DMS153 treated with DMSO at 0.1 percent for 48 hours (cell line): Measurements from ENCODE around the gene MFRP.

Experiments
- DNase-seq: peaks from one replicate; lab custom pipeline; 2025; ENCODE audit not compliant: unreplicated experiment; lab: John Stamatoyannopoulos, UW

The MFRP gene

DNA sequence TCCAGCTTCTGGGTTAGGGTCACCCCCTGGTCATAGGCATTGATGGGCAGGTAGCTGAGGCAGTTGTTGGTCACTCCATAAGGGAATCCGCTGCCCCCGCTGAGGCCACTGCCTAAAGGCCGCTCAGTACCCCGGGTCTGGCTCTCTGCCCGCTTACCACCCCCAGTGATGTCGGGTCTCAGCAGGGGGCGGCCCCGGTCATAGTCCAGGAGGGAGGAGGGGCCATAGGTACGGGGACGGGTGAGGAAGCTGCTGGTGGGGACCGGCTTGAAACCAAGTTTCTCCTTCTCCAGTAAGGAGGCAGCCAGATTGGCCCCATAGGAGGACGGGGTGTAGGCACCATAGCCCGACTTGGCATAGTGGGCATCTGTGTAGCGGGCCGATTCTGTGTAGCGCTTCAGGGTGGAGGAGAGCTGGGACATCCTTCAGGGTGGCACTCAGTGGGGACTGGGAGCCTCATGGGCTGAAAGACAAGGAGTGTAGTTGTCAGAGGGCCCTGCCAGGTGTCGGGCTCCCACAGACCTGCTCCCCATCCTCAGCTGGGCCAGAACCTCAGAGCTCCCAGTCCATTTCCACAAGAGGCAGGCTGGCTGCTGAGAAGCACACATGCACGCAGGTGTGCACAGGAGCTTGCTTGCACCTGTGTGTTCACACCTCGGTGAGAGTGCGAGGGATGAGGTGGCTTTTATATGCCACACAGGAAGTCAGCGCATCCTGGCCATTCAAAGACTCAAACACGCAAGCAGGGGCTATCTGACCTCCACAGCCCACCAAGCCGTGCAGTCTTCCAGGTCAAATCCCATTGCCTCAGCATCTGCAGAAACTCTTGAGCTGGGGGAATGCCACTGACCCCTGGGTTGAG lies 26.8 kb upstream of the MFRP start:
- DNase-seq: no peak

- DNase-seq: no peak
Measured at GRCh38 chr11:119372260-119373058, 26.0 kb upstream of the MFRP start.

DNA sequence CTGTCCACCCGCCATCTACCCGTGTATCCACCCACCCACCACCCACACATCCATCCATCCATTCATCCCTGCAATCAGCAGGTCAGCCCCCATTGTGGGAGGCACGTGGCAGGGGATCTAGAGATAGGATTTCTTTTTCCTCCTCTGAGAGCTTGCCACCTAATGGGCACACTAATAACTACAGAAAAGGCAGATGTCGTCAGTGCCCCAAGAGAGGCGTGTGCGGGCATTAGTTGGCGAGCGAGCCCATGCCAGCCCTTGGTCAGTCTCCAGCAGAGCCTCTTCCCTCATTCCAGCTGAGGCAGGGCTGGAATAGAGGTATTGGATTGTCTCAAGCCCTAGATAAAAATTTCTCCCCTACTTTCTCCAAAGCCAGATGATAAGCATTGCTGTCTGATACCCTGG lies 25.3 kb upstream of the MFRP start:
- no peak for DNase-seq

GRCh38 chr11:119371067-119371601 lies 24.6 kb upstream of the MFRP start:
- no peak for DNase-seq

DNA sequence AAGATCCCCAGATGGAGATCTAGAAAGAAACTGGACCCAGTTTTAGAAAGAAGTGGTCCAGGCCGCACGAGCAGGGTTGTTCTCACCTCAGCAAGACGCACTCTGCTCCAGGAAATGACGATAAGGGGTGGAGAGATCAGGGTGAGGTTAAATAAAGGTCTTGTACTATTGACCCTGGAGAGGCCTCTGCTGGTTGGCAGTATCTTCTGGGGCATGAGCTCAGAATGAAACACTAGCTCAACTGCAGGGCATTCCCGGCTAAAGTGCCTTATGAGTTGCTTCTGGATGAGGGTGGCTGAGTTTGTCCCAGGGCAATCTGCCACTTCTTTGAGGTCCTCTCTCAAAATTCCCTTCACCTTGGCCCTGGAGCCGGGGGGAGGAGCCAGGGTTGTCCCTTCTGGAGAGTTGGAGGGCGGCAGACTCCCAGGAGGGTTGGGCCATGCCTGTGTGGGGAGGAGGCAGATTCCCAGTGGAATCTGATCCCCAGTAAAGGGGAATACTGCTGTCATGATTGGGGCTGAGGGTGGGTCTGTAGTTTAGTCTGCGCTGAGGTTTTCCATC lies 24.1 kb upstream of the MFRP start:
- DNase-seq: no peak

GRCh38 chr11:119369132-119369925 lies 22.8 kb upstream of the MFRP start:
- no peak for DNase-seq

GRCh38 chr11:119368121-119369034 lies 21.9 kb upstream of the MFRP start:
- DNase-seq: no peak

DNA sequence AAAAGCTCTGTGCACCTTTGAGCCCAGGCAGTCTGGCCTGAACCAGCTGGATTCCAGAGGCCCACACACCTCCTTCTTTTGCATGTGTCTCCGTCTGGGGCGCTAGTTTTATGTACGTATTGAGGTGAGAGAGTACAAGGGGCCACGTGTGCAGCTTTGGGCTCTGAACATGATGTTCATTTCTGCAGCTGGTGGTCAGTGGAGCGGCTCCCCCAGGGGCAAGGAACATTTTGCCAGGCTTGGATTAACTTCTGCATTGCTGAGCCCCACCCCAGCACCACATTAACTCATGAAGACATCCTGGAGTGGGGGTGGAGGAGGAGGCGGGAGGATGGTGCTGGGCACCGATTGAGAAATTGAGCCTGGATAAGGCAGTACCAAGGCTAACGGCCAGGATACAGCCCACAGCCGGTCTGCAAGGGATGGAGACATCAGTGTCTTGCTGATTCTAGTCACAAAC lies 21.2 kb upstream of the MFRP start:
- no peak for DNase-seq

DNA sequence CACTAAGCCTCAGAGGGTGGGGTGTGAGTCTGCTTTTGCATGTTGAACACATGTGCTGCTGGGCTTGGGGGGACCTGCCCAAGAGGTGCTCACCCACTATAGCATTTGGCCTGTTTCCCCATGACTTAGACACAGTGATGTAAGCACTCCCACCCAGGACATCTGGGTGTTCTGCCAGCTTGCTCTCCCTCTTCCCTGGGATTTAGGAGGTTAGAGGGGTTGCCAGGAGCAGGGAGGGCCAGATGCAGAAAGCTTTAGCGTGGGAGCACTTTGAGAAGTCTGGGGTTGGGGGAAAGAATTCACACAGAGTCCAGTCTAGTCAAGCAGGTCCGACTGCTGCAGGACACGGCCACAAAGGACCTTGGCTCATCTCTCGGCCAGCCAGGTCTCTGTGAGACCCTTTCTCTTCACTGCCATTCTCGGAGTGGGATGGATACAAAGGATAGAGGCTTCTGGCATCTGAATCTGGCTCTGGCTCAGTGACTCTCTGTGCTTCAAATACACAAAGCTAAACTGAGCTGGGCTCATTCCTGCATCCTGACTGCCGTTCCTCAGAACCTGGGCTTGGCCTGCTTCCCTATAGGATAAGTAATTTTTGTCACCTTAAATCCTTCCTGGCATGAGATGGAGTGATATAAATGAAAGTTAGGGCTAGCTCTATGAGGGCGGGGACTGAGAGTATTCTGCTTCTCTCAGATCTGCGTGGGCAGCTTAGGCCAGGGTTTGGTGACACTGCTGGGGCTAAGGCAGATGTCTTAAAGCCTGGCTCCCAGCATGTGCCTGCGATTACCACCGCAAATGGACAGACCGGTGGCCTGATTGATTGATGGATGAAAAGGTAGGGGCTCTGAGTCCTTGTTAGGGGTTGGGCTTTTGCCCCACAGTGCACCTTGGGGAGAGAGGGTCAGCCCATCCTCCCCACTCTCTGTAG lies 20.4 kb upstream of the MFRP start:
- no peak for DNase-seq

GRCh38 chr11:119365071-119365591 lies 18.6 kb upstream of the MFRP start:
- no peak for DNase-seq

GRCh38 chr11:119363851-119364590 lies 17.5 kb upstream of the MFRP start:
- peak; percentile 33 for DNase-seq

DNA sequence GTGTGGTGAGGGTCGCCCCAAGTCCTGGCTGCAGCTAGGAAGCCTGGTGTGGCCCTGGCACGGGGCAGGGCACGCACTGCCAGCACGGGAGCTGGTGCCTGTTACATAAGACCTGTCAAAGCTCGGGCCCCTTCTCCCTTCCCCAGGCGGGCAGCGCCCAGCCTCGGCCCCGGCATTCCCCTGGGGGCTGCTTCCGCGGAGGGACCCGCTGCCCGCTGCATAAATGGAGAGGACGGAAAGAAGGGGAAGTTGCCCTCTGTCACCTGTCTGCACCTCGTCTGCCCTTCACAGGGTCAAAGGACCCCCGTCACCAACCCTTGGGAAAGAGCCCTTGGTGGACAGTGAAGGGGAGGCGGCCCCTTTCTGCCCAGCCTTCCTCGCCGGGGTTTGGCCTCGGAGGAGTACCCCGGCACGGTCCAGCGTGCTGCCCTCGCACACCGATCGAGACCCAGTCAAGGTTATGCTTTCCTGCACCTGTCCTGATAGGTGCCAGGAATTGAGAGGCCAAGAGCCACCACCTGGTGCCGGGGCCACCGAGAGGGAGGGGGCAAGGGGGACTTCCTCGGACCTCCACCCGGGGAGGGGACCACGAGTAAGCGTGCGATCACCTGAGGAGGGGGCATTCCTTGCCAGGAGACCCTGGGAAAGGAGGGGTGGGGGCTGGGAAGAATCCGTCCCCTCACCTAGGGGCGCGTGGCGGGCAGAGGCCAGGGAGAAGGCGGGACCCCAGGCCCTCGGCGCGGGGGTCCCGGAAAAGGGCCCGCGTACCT lies 16.8 kb upstream of the MFRP start:
- DNase-seq: no peak

- DNase-seq: no peak
Measured at GRCh38 chr11:119362741-119363080, 16.2 kb upstream of the MFRP start.

GRCh38 chr11:119361941-119362725 lies 15.6 kb upstream of the MFRP start:
- DNase-seq: no peak

- DNase-seq: no peak
Measured at GRCh38 chr11:119361056-119361787, 14.7 kb upstream of the MFRP start.
